IPS-18a (cell line): Measurements from ENCODE around the gene TMEFF2.
"Not testable (repeated sequence)": the region's sequence is repeated elsewhere in the genome, so short reads cannot be mapped to it uniquely, and the experiment has no call there.

Source experiments
- H3K27ac ChIP-seq: one replicate; pipeline ENCODE4 v1.5.1; 2013; ENCODE audit warnings: low read length
- H3K27me3 ChIP-seq: one replicate; pipeline ENCODE4 v1.6.1; 2013; ENCODE audit warnings: mild to moderate bottlenecking, low read length; ENCODE audit not compliant: control insufficient read depth, insufficient read depth
- H3K36me3 ChIP-seq: one replicate; pipeline ENCODE4 v1.6.1; 2013; ENCODE audit warnings: low read depth, low read length; ENCODE audit not compliant: control insufficient read depth
- H3K4me1 ChIP-seq: one replicate; pipeline ENCODE4 v1.6.1; 2013; ENCODE audit warnings: low read depth, low read length; ENCODE audit not compliant: control insufficient read depth
- H3K4me3 ChIP-seq: one replicate; pipeline ENCODE4 v1.5.1; 2013; ENCODE audit warnings: low read length
- H3K9ac ChIP-seq: one replicate; pipeline ENCODE4 v1.6.1; 2013; ENCODE audit warnings: mild to moderate bottlenecking, low read length, moderate library complexity
- H3K9me3 ChIP-seq: one replicate; pipeline ENCODE4 v1.6.1; 2013; ENCODE audit warnings: low read depth, low read length; ENCODE audit not compliant: control insufficient read depth

The TMEFF2 gene

DNA sequence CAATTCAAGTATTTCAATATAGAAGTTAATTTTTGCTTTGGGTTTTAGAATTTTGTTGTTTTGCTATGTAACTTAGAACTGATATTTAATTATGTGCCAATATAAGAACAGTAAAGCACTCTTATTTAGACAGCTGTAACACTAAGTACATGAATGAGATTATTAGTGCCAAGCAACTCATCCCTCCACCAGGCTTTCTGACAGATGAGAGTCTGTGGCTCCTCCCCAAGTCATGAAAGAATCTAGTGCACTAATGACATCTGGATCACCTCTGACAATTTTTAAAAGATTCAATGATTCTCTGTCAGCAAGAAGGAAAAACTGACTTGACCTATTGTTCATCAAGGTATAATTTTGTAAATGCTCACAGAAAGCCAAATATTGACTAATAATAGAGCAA is 67.8 kb downstream of the TMEFF2 start:
- H3K27me3 ChIP-seq, result no peaks in the 10 kb centered on the region
- no peaks in the 10 kb centered on the region for H3K9me3 ChIP-seq
- no peaks in the 10 kb centered on the region for H3K36me3 ChIP-seq
- H3K4me1 ChIP-seq, result peaks cover 19% of the 10 kb centered on the region
- no peak overlapping the region for H3K27ac ChIP-seq
- H3K4me3 ChIP-seq, result no peak overlapping the region
- H3K9ac ChIP-seq, result no peak overlapping the region

- H3K4me3 ChIP-seq, result no peak overlapping the region
- no peaks in the 10 kb centered on the region for H3K9me3 ChIP-seq
- peaks cover 19% of the 10 kb centered on the region for H3K4me1 ChIP-seq
- H3K27me3 ChIP-seq, result no peaks in the 10 kb centered on the region
- no peak overlapping the region for H3K27ac ChIP-seq
- no peak overlapping the region for H3K9ac ChIP-seq
- H3K36me3 ChIP-seq, result no peaks in the 10 kb centered on the region
Observed at GRCh38 chr2:192126426-192126825, 68.3 kb downstream of the TMEFF2 start.

- Histone ChIP-seq H3K27me3 (no peaks in the 10 kb centered on the region), H3K36me3 (no peaks in the 10 kb centered on the region), H3K9me3 (no peaks in the 10 kb centered on the region), H3K9ac (no peak overlapping the region), H3K4me1 (peaks cover 13% of the 10 kb centered on the region), H3K27ac (no peak overlapping the region), H3K4me3 (no peak overlapping the region)
Observed at GRCh38 chr2:192124571-192124970, 70.2 kb downstream of the TMEFF2 start.

GRCh38 chr2:192123847-192124246 is 70.9 kb downstream of the TMEFF2 start:
- Histone ChIP-seq H3K36me3 (no peaks in the 10 kb centered on the region), H3K4me3 (no peak overlapping the region), H3K9ac (no peak overlapping the region), H3K27me3 (no peaks in the 10 kb centered on the region), H3K27ac (no peak overlapping the region), H3K9me3 (no peaks in the 10 kb centered on the region), H3K4me1 (peaks cover 6% of the 10 kb centered on the region)

DNA sequence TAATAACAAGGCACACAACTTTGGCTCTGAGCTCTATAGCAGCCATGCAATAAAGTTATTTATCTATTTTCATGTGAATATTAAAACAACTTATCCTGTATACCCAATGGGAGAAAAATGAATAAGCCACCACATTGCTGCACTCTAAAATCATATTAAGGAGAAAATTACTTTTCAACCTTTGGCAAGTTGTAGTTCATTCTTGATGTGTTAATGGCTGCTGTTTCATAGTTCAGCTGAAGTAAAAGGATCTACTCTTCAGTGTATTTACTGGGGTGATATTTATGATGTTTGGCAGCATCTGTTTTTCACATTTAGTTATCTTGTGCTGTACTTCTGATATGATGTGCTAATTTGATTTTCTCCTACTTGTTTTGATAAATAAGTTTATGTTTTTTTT is 71.8 kb downstream of the TMEFF2 start:
- Histone ChIP-seq H3K9ac (no peak overlapping the region), H3K36me3 (no peaks in the 10 kb centered on the region), H3K27me3 (no peaks in the 10 kb centered on the region), H3K4me1 (no peaks in the 10 kb centered on the region), H3K27ac (no peak overlapping the region), H3K9me3 (no peaks in the 10 kb centered on the region), H3K4me3 (no peak overlapping the region)

DNA sequence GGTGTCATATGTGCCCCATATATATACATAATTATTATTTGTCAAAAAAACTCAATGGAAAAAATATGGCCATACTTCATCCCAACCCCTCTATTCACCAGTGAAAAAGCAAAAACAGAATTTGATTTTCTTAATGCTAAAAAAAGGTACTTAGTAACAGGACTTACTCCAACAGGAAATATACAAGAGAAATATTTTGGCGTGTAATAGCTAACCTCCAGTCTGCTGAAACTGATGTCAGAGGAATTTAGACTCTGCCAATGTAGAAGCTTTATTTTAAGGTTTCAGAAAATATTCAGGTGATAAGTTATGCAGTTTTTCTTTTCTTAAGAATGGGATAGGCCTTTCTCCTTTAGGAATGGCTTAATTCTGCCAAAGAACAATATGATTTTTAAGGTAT is 72.6 kb downstream of the TMEFF2 start:
- no peak overlapping the region for H3K27ac ChIP-seq
- H3K36me3 ChIP-seq, result no peaks in the 10 kb centered on the region
- H3K4me3 ChIP-seq, result no peak overlapping the region
- no peaks in the 10 kb centered on the region for H3K4me1 ChIP-seq
- H3K9ac ChIP-seq, result no peak overlapping the region
- H3K27me3 ChIP-seq, result no peaks in the 10 kb centered on the region
- no peaks in the 10 kb centered on the region for H3K9me3 ChIP-seq

DNA sequence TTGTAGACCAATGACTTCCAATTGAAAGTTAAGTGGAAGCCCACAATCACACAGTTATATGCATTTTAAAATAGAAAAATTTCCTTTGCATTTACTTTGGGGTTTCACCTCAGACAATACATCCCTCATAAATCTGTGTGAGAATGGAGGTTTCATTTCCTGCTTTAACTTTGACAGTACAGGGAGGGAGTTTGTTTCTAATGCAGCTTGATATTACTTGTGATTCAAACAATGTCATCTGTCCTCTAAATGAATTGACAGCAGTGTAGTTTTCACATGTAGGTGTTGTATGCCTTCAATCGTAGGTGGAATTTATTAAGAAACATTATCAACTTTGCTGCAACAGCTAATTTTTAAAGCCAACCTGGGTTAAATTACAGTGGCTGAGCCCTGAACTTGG is 75.2 kb downstream of the TMEFF2 start:
- Histone ChIP-seq H3K4me3 (no peak overlapping the region), H3K27me3 (no peaks in the 10 kb centered on the region), H3K4me1 (no peaks in the 10 kb centered on the region), H3K36me3 (no peaks in the 10 kb centered on the region), H3K27ac (no peak overlapping the region), H3K9me3 (peaks cover 9% of the 10 kb centered on the region), H3K9ac (no peak overlapping the region)

GRCh38 chr2:192117705-192118104 is 77.0 kb downstream of the TMEFF2 start:
- Histone ChIP-seq H3K4me1 (no peaks in the 10 kb centered on the region), H3K9me3 (peaks cover 9% of the 10 kb centered on the region), H3K9ac (no peak overlapping the region), H3K27me3 (no peaks in the 10 kb centered on the region), H3K4me3 (no peak overlapping the region), H3K36me3 (no peaks in the 10 kb centered on the region), H3K27ac (no peak overlapping the region)

- H3K27me3 ChIP-seq, H3K9me3 ChIP-seq, H3K36me3 ChIP-seq, H3K4me1 ChIP-seq, H3K9ac ChIP-seq, H3K27ac ChIP-seq, H3K4me3 ChIP-seq: not testable (repeated sequence)
Observed at GRCh38 chr2:192111536-192111935, 83.2 kb downstream of the TMEFF2 start.

DNA sequence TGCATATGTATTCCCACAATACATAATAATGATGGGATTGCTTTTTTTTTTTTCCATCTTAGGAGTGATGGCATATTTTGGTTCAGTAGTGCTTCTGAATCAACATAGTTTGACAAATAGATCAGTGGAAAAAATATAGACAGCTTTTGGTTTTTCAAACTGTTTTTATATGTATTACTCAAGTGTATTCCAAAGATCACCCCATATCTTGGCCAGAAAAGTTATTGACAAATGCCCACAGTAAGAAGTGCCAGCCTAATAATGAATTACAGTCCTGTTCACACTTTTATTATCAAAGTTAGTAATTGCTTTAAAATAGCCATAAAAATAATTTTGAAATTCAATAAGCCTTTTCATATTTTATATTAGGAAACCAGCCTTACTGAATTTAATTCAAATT is 95.0 kb downstream of the TMEFF2 start:
- Histone ChIP-seq H3K27me3 (no peaks in the 10 kb centered on the region), H3K4me3 (no peak overlapping the region), H3K9ac (no peak overlapping the region), H3K4me1 (no peaks in the 10 kb centered on the region), H3K27ac (no peak overlapping the region), H3K9me3 (no peaks in the 10 kb centered on the region), H3K36me3 (no peaks in the 10 kb centered on the region)

DNA sequence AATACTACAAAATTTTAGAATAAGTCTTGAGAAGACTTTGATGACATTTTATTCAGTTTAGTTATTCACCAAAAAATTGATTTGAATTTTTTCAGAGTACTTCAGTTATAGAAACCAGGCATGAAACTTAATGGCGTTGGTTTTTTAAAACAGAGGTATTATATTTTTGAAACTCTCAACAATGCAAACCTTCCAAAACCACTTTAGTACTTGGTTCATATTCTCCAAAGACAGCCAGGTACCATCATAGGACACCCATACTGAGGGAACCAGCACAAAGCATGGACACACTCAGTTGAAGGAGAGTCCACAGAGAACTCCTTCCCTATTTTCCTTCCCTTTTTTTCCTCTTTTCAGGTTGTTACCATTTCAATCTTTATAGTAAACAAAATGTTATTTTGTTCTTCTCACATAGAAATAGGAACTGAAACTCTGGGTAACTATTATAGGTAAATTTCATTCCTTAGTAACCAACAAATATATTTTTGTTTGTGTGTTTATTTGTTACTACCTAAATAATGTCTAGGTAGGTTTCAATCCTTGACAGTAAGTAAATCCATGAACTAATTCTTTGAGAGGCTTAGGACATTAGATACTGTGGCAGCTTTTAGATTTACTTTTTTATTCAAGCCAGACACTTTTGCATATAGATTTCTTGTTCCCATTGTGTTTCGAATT is 95.8 kb downstream of the TMEFF2 start:
- Histone ChIP-seq H3K4me1 (no peaks in the 10 kb centered on the region), H3K27ac (no peak overlapping the region), H3K9ac (no peak overlapping the region), H3K4me3 (no peak overlapping the region), H3K9me3 (no peaks in the 10 kb centered on the region), H3K36me3 (no peaks in the 10 kb centered on the region), H3K27me3 (no peaks in the 10 kb centered on the region)

DNA sequence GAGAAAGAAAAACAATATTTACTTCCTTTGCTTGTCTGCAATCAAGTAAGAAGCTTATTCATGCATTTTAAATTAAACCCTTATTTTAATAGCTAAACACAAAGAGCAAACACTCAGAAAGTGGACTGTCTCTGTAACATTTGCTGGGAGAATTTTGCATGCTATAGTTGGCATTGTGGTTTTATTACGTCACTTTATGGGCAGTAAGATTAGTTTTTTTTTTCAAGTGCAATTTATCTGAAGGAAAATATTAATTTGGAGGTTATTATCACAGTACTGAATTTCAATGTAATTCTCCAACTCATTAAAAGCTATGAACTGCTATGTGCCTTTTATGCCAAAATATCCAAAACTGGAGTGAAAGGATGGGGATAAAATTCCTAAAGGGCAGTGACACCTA is 103.3 kb downstream of the TMEFF2 start:
- Histone ChIP-seq H3K9me3 (no peaks in the 10 kb centered on the region), H3K4me1 (peaks cover 6% of the 10 kb centered on the region), H3K27ac (no peak overlapping the region), H3K27me3 (no peaks in the 10 kb centered on the region), H3K4me3 (no peak overlapping the region), H3K9ac (no peak overlapping the region), H3K36me3 (no peaks in the 10 kb centered on the region)
